PFSK-1 (cell line): ENCODE measurements around the gene DACH1.

Experiments
- POLR2AphosphoS5 ChIP-seq: IDR thresholded peaks from 2 replicates; pipeline ENCODE4 v1.6.1; 2012; ENCODE audit warnings: low read depth, mild to moderate bottlenecking, control low read depth, low read length, moderate library complexity
- SIN3A ChIP-seq: IDR thresholded peaks from 2 replicates; pipeline ENCODE4 v1.6.1; 2012; ENCODE audit warnings: mild to moderate bottlenecking, low read length, moderate library complexity, borderline replicate concordance; ENCODE audit not compliant: insufficient read depth
- TAF1 ChIP-seq: IDR thresholded peaks from 2 replicates; pipeline ENCODE4 v1.6.1; 2012; ENCODE audit warnings: low read length, control low read depth, borderline replicate concordance; ENCODE audit not compliant: insufficient read depth

DNA sequence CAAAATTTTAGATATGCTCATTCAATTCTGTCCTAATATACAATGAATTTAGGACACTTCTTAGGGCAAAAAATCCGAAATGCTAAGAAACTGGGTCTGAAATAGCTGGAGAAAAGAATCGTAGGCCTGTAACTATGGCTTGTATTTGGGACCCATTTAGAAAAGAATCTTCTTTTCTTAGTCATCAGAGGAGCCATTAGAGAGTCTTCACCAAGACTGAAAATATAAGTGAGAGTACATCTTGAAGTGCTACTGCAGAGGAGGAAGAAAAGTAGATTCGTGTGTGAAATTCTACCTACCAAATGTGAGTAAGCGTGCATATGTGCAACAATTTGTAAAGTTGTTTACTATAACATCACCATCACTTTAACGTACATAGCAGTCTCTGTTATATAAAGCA lies 8.8 kb upstream of the DACH1 start:
- TF ChIP-seq TAF1 (no peak), POLR2AphosphoS5 (no peak), SIN3A (no peak)
